WTC11 (cell line): ENCODE results near the gene TUBGCP2. TPM values are rescaled to one million over a fixed set of nuclear protein-coding genes. Genes with fewer than 3 reads are reported as not detected.

Experiments
- CREB1 ChIP-seq: sonication (generic); formaldehyde crosslinking; IDR thresholded peaks from 2 replicates; pipeline ENCODE4 v1.8.0; 2023; ENCODE audit warnings: mild to moderate bottlenecking, missing genetic modification reagents
- ESRRA ChIP-seq: sonication (generic); formaldehyde crosslinking; IDR thresholded peaks from 2 replicates; pipeline ENCODE4 v1.8.1; 2022; ENCODE audit warnings: mild to moderate bottlenecking, missing genetic modification reagents, borderline replicate concordance
- FOXJ3 ChIP-seq: sonication (generic); formaldehyde crosslinking; IDR thresholded peaks from 2 replicates; pipeline ENCODE4 v1.9.0; 2021; ENCODE audit warnings: missing genetic modification reagents, mild to moderate bottlenecking, borderline replicate concordance
- FOXP1 ChIP-seq: sonication (generic); formaldehyde crosslinking; IDR thresholded peaks from 2 replicates; pipeline ENCODE4 v1.8.0; 2022; ENCODE audit warnings: missing genetic modification reagents, mild to moderate bottlenecking, moderate library complexity, borderline replicate concordance
- GABPB1 ChIP-seq: sonication (generic); formaldehyde crosslinking; IDR thresholded peaks from 2 replicates; pipeline ENCODE4 v1.8.1; 2023; ENCODE audit warnings: mild to moderate bottlenecking, missing genetic modification reagents
- GRHL2 ChIP-seq: fragments of 250-450 bp; sonication (Bioruptor Pico); IDR thresholded peaks from 2 replicates; pipeline ENCODE4 v1.8.0; 2022; ENCODE audit warnings: mild to moderate bottlenecking, moderate library complexity; ENCODE audit not compliant: insufficient replicate concordance, severe bottlenecking
- HMGA2 ChIP-seq: fragments of 250-450 bp; sonication (Bioruptor Pico); IDR thresholded peaks from 2 replicates; pipeline ENCODE4 v1.4.0; 2021; ENCODE audit warnings: mild to moderate bottlenecking, moderate library complexity
- JAZF1 ChIP-seq: fragments of 250-450 bp; sonication (Bioruptor Pico); IDR thresholded peaks from 2 replicates; pipeline ENCODE4 v1.9.0; 2021; ENCODE audit warnings: moderate library complexity, mild to moderate bottlenecking, inconsistent platforms
- MXD4 ChIP-seq: fragments of 250-450 bp; sonication (Bioruptor Pico); IDR thresholded peaks from 2 replicates; pipeline ENCODE4 v1.8.0; 2021; ENCODE audit warnings: mild to moderate bottlenecking, moderate library complexity, borderline replicate concordance
- NFE2L1 ChIP-seq: sonication (generic); formaldehyde crosslinking; IDR thresholded peaks from 2 replicates; pipeline ENCODE4 v1.8.1; 2023; ENCODE audit warnings: missing genetic modification reagents
- RELA ChIP-seq: sonication (generic); formaldehyde crosslinking; IDR thresholded peaks from 2 replicates; pipeline ENCODE4 v1.8.1; 2022; ENCODE audit warnings: missing genetic modification reagents, mild to moderate bottlenecking, borderline replicate concordance
- SMAD3 ChIP-seq: sonication (generic); formaldehyde crosslinking; IDR thresholded peaks from 2 replicates; pipeline ENCODE4 v1.8.0; 2022; ENCODE audit warnings: missing genetic modification reagents, mild to moderate bottlenecking, borderline replicate concordance
- ZBTB21 ChIP-seq: sonication (generic); formaldehyde crosslinking; IDR thresholded peaks from 2 replicates; pipeline ENCODE4 v1.8.1; 2023; ENCODE audit warnings: mild to moderate bottlenecking, missing genetic modification reagents, borderline replicate concordance
- ZNF138 ChIP-seq: sonication (generic); formaldehyde crosslinking; conservative IDR thresholded peaks from 2 replicates; pipeline ENCODE4 v1.8.1; 2022; ENCODE audit warnings: mild to moderate bottlenecking, moderate library complexity, missing genetic modification reagents
- ZNF416 ChIP-seq: fragments of 250-450 bp; sonication (Bioruptor Pico); IDR thresholded peaks from 2 replicates; pipeline ENCODE4 v1.9.0; 2021; ENCODE audit warnings: mild to moderate bottlenecking, inconsistent platforms
- total RNA-seq: library from RNA; stranded (reverse); gene quantifications from 3 replicates; pipeline ENCODE4 v1.2.3, GENCODE V29; 2021
- TF ChIP-seq, protein P1 (sequence below): sonication (generic); formaldehyde crosslinking; IDR thresholded peaks from 2 replicates; pipeline ENCODE4 v1.8.1; 2022; ENCODE audit warnings: low read depth, mild to moderate bottlenecking, moderate library complexity, missing genetic modification reagents, borderline replicate concordance
- TF ChIP-seq, protein P2 (sequence below): sonication (generic); formaldehyde crosslinking; conservative IDR thresholded peaks from 2 replicates; pipeline ENCODE4 v1.8.1; 2023; ENCODE audit warnings: mild to moderate bottlenecking, low read depth, missing genetic modification reagents, moderate library complexity
- TF ChIP-seq, protein P3 (sequence below): sonication (generic); formaldehyde crosslinking; IDR thresholded peaks from 2 replicates; pipeline ENCODE4 v1.8.0; 2022; ENCODE audit warnings: mild to moderate bottlenecking, missing genetic modification reagents
- TF ChIP-seq, protein P4 (sequence below): sonication (generic); formaldehyde crosslinking; IDR thresholded peaks from 2 replicates; pipeline ENCODE4 v1.8.0; 2022; ENCODE audit warnings: missing genetic modification reagents
- TF ChIP-seq, protein P5 (sequence below): fragments of 250-450 bp; sonication (Bioruptor Pico); IDR thresholded peaks from 2 replicates; pipeline ENCODE4 v2.1.2; 2022; ENCODE audit warnings: mild to moderate bottlenecking, moderate library complexity
- TF ChIP-seq, protein P6 (sequence below): sonication (generic); formaldehyde crosslinking; IDR thresholded peaks from 2 replicates; pipeline ENCODE4 v1.8.0; 2022; ENCODE audit warnings: mild to moderate bottlenecking, missing genetic modification reagents
- TF ChIP-seq, protein P7 (sequence below): sonication (generic); formaldehyde crosslinking; IDR thresholded peaks from 2 replicates; pipeline ENCODE4 v1.8.1; 2022; ENCODE audit warnings: mild to moderate bottlenecking, missing genetic modification reagents, moderate library complexity, borderline replicate concordance
- TF ChIP-seq, protein P8 (sequence below): sonication (generic); formaldehyde crosslinking; IDR thresholded peaks from 2 replicates; pipeline ENCODE4 v1.8.0; 2022; ENCODE audit warnings: mild to moderate bottlenecking, missing genetic modification reagents
- TF ChIP-seq, protein P9 (sequence below): sonication (generic); formaldehyde crosslinking; IDR thresholded peaks from 2 replicates; pipeline ENCODE4 v1.8.1; 2023; ENCODE audit warnings: mild to moderate bottlenecking, moderate library complexity, missing genetic modification reagents

TUBGCP2 gene
- total RNA-seq, 1 experiment from 2014 or later: 62.5 TPM

DNA sequence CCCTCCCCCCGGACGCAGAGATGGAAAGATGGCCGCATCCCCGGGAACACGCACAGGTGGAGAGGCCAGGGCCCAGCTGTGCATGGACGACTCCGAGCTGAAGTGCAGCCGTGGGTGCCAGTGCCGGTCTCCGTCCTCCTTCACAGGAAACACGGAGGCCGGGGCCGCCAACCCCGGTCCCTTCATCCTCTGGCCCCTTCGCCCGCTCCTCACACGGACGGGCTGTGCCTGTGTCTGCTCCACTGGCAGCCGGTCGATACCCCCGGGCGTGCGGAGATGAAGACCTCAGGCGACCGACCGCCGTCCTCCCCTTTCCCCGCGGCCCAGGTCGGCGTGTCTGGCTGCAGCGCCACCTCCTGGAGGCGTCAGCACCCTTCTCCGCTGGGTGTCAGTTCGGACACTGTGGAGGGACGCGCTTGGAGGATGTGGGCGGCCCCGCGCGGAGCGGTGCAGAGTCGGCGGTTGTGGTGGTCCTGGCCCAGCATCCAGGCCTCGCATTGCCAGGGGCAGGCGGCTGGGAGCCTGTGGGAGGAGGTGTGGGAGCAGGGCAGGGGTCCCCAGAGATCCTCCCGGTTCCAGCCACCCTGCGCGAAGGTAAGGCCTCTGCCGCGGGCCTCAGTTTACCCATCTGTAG lies 9.9 kb upstream of the TUBGCP2 start (continued):
- TF ChIP-seq, protein P1, sequence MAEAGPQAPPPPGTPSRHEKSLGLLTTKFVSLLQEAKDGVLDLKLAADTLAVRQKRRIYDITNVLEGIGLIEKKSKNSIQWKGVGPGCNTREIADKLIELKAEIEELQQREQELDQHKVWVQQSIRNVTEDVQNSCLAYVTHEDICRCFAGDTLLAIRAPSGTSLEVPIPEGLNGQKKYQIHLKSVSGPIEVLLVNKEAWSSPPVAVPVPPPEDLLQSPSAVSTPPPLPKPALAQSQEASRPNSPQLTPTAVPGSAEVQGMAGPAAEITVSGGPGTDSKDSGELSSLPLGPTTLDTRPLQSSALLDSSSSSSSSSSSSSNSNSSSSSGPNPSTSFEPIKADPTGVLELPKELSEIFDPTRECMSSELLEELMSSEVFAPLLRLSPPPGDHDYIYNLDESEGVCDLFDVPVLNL: no peak
- TF ChIP-seq MXD4 (CRISPR knock-in tag) (no peak), FOXP1 (CRISPR knock-in tag) (peak; percentile 65), GABPB1 (CRISPR knock-in tag) (no peak; the same call in 1 of the 2 replicates), CREB1 (CRISPR knock-in tag) (no peak), ESRRA (CRISPR knock-in tag) (no peak), ZNF416 (CRISPR knock-in tag) (0 out of 2 replicates have a peak, but pooled peaks have one; percentile 21), SMAD3 (CRISPR knock-in tag) (no peak), RELA (CRISPR knock-in tag) (no peak), ZNF138 (CRISPR knock-in tag) (no peak), NFE2L1 (no peak; the same call in 1 of the 2 replicates), JAZF1 (CRISPR knock-in tag) (no peak), ZBTB21 (CRISPR knock-in tag) (no peak), HMGA2 (CRISPR knock-in tag) (no peak), FOXJ3 (CRISPR knock-in tag) (no peak), GRHL2 (CRISPR knock-in tag) (no peak)
- TF ChIP-seq, protein P2, sequence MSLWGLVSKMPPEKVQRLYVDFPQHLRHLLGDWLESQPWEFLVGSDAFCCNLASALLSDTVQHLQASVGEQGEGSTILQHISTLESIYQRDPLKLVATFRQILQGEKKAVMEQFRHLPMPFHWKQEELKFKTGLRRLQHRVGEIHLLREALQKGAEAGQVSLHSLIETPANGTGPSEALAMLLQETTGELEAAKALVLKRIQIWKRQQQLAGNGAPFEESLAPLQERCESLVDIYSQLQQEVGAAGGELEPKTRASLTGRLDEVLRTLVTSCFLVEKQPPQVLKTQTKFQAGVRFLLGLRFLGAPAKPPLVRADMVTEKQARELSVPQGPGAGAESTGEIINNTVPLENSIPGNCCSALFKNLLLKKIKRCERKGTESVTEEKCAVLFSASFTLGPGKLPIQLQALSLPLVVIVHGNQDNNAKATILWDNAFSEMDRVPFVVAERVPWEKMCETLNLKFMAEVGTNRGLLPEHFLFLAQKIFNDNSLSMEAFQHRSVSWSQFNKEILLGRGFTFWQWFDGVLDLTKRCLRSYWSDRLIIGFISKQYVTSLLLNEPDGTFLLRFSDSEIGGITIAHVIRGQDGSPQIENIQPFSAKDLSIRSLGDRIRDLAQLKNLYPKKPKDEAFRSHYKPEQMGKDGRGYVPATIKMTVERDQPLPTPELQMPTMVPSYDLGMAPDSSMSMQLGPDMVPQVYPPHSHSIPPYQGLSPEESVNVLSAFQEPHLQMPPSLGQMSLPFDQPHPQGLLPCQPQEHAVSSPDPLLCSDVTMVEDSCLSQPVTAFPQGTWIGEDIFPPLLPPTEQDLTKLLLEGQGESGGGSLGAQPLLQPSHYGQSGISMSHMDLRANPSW (CRISPR knock-in tag): no peak
- TF ChIP-seq, protein P3, sequence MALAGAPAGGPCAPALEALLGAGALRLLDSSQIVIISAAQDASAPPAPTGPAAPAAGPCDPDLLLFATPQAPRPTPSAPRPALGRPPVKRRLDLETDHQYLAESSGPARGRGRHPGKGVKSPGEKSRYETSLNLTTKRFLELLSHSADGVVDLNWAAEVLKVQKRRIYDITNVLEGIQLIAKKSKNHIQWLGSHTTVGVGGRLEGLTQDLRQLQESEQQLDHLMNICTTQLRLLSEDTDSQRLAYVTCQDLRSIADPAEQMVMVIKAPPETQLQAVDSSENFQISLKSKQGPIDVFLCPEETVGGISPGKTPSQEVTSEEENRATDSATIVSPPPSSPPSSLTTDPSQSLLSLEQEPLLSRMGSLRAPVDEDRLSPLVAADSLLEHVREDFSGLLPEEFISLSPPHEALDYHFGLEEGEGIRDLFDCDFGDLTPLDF: no peak
- TF ChIP-seq, protein P4, sequence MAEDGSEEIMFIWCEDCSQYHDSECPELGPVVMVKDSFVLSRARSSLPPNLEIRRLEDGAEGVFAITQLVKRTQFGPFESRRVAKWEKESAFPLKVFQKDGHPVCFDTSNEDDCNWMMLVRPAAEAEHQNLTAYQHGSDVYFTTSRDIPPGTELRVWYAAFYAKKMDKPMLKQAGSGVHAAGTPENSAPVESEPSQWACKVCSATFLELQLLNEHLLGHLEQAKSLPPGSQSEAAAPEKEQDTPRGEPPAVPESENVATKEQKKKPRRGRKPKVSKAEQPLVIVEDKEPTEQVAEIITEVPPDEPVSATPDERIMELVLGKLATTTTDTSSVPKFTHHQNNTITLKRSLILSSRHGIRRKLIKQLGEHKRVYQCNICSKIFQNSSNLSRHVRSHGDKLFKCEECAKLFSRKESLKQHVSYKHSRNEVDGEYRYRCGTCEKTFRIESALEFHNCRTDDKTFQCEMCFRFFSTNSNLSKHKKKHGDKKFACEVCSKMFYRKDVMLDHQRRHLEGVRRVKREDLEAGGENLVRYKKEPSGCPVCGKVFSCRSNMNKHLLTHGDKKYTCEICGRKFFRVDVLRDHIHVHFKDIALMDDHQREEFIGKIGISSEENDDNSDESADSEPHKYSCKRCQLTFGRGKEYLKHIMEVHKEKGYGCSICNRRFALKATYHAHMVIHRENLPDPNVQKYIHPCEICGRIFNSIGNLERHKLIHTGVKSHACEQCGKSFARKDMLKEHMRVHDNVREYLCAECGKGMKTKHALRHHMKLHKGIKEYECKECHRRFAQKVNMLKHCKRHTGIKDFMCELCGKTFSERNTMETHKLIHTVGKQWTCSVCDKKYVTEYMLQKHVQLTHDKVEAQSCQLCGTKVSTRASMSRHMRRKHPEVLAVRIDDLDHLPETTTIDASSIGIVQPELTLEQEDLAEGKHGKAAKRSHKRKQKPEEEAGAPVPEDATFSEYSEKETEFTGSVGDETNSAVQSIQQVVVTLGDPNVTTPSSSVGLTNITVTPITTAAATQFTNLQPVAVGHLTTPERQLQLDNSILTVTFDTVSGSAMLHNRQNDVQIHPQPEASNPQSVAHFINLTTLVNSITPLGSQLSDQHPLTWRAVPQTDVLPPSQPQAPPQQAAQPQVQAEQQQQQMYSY (CRISPR knock-in tag): 0 out of 2 replicates have a peak, but pooled peaks have one; percentile 2
- TF ChIP-seq, protein P5, sequence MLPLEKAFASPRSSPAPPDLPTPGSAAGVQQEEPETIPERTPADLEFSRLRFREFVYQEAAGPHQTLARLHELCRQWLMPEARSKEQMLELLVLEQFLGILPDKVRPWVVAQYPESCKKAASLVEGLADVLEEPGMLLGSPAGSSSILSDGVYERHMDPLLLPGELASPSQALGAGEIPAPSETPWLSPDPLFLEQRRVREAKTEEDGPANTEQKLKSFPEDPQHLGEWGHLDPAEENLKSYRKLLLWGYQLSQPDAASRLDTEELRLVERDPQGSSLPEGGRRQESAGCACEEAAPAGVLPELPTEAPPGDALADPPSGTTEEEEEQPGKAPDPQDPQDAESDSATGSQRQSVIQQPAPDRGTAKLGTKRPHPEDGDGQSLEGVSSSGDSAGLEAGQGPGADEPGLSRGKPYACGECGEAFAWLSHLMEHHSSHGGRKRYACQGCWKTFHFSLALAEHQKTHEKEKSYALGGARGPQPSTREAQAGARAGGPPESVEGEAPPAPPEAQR (CRISPR knock-in tag): no peak
- TF ChIP-seq, protein P6, sequence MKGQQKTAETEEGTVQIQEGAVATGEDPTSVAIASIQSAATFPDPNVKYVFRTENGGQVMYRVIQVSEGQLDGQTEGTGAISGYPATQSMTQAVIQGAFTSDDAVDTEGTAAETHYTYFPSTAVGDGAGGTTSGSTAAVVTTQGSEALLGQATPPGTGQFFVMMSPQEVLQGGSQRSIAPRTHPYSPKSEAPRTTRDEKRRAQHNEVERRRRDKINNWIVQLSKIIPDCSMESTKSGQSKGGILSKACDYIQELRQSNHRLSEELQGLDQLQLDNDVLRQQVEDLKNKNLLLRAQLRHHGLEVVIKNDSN (CRISPR knock-in tag): no peak
- TF ChIP-seq, protein P7, sequence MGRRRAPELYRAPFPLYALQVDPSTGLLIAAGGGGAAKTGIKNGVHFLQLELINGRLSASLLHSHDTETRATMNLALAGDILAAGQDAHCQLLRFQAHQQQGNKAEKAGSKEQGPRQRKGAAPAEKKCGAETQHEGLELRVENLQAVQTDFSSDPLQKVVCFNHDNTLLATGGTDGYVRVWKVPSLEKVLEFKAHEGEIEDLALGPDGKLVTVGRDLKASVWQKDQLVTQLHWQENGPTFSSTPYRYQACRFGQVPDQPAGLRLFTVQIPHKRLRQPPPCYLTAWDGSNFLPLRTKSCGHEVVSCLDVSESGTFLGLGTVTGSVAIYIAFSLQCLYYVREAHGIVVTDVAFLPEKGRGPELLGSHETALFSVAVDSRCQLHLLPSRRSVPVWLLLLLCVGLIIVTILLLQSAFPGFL (CRISPR knock-in tag): no peak
- TF ChIP-seq, protein P8, sequence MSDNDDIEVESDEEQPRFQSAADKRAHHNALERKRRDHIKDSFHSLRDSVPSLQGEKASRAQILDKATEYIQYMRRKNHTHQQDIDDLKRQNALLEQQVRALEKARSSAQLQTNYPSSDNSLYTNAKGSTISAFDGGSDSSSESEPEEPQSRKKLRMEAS (CRISPR knock-in tag): peak; percentile 63; the same call in 1 of the 2 replicates
- TF ChIP-seq, protein P9, sequence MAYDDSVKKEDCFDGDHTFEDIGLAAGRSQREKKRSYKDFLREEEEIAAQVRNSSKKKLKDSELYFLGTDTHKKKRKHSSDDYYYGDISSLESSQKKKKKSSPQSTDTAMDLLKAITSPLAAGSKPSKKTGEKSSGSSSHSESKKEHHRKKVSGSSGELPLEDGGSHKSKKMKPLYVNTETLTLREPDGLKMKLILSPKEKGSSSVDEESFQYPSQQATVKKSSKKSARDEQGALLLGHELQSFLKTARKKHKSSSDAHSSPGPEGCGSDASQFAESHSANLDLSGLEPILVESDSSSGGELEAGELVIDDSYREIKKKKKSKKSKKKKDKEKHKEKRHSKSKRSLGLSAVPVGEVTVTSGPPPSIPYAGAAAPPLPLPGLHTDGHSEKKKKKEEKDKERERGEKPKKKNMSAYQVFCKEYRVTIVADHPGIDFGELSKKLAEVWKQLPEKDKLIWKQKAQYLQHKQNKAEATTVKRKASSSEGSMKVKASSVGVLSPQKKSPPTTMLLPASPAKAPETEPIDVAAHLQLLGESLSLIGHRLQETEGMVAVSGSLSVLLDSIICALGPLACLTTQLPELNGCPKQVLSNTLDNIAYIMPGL: peak; percentile 99
